Activated T-cell treated with anti-CD3 and anti-CD28 coated beads, Interleukin-2, amount 50 U/mL, for 24 hours (primary cell): ENCODE measurements around the gene PDE3A.

ENCODE experiments used
- DNase-seq: peaks from one replicate; pipeline ENCODE4 v3.0.0-alpha.2; 2020
- H3K27ac Mint-ChIP-seq: 2 replicates; pipeline ENCODE4 v1.8.0; 2020; ENCODE audit warnings: mild to moderate bottlenecking, mixed read lengths
- H3K27me3 Mint-ChIP-seq: 2 replicates; pipeline ENCODE4 v1.8.0; 2020; ENCODE audit warnings: mixed read lengths
- H3K36me3 Mint-ChIP-seq: 2 replicates; pipeline ENCODE4 v1.8.0; 2020; ENCODE audit warnings: low read depth, mixed read lengths
- H3K4me1 Mint-ChIP-seq: 2 replicates; pipeline ENCODE4 v1.8.0; 2020; ENCODE audit warnings: low read depth, mixed read lengths
- H3K4me3 Mint-ChIP-seq: 2 replicates; pipeline ENCODE4 v1.8.0; 2020; ENCODE audit warnings: mild to moderate bottlenecking, moderate library complexity, mixed read lengths
- H3K9me3 Mint-ChIP-seq: 2 replicates; pipeline ENCODE4 v1.8.0; 2020; ENCODE audit warnings: mixed read lengths

PDE3A gene

DNA sequence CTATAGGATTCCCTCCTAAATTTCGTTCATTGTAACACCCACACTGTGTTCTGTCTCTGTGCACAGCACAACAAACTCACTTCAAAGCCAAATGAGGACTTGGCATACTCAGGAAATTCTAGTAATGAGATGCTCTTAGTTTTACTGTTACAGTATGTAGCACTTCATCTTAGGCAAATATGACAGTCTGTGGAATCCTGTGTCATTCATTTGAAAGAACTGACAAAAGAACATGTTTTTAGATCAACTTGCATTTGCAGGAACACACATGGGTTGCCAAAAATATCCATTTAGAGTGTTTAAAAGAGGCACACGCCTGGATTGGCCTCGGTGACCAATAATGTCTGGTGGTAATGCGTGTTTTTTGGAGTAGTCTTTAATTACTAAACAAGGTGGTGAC is 56.5 kb downstream of the PDE3A start:
- Mint-ChIP-seq H3K4me1 (no peaks in the 10 kb centered on the region), H3K27me3 (no peaks in the 10 kb centered on the region), H3K4me3 (no peak overlapping the region), H3K36me3 (no peaks in the 10 kb centered on the region), H3K27ac (no peak overlapping the region), H3K9me3 (no peaks in the 10 kb centered on the region)
- DNase-seq: no peak

DNA sequence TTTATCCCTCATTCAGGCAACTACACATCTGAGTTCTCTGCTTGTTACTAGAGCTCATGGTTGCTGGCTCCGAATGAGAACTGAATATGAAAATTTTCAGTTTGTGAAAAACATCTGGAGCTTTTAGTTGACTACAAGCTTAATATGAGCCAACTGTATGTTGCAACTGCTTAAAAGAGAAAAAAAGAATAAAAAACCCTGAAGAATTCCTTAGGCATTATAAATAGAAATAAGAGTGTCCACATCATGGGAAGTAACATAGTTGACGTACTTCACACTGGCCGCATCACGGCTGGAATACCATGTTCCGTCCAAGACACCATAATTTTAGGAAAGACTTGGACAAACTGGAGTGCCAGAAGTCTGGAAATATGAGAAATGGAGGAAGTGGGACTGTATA is 57.9 kb downstream of the PDE3A start:
- DNase-seq: no peak
- Mint-ChIP-seq H3K27ac (no peak overlapping the region), H3K27me3 (no peaks in the 10 kb centered on the region), H3K36me3 (no peaks in the 10 kb centered on the region), H3K9me3 (no peaks in the 10 kb centered on the region), H3K4me1 (no peaks in the 10 kb centered on the region), H3K4me3 (no peak overlapping the region)

GRCh38 chr12:20426957-20427356 is 58.6 kb downstream of the PDE3A start:
- H3K4me1 Mint-ChIP-seq: no peaks in the 10 kb centered on the region
- no peaks in the 10 kb centered on the region for H3K27me3 Mint-ChIP-seq
- H3K36me3 Mint-ChIP-seq: no peaks in the 10 kb centered on the region
- no peak overlapping the region for H3K4me3 Mint-ChIP-seq
- DNase-seq: no peak
- no peaks in the 10 kb centered on the region for H3K9me3 Mint-ChIP-seq
- no peak overlapping the region for H3K27ac Mint-ChIP-seq

DNA sequence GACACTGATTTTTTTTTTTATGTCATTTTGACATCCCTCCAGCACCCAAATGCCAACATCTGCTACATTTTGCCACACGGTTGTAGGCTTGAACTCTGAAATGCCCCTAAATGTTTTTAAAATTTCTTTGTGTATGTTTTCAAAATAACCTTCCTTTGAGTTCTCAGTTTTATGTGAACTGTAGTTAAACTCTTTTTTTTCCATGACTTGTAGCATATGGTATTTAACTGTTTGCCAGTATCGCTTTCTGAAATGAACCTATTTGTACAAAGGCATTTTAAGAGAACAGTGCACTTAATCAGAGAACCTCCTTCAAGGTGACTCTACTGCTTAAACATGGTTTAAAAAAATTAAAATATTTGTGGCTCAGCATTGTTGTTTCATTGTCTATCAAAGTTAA is 61.5 kb downstream of the PDE3A start:
- no peaks in the 10 kb centered on the region for H3K9me3 Mint-ChIP-seq
- no peaks in the 10 kb centered on the region for H3K27me3 Mint-ChIP-seq
- no peaks in the 10 kb centered on the region for H3K4me1 Mint-ChIP-seq
- H3K27ac Mint-ChIP-seq: no peak overlapping the region
- H3K36me3 Mint-ChIP-seq: no peaks in the 10 kb centered on the region
- H3K4me3 Mint-ChIP-seq: no peak overlapping the region
- no peak for DNase-seq

- Mint-ChIP-seq H3K4me1 (no peaks in the 10 kb centered on the region), H3K27me3 (no peaks in the 10 kb centered on the region), H3K9me3 (no peaks in the 10 kb centered on the region), H3K36me3 (no peaks in the 10 kb centered on the region), H3K4me3 (no peak overlapping the region), H3K27ac (no peak overlapping the region)
- no peak for DNase-seq
Measured at GRCh38 chr12:20432290-20432689, 64.0 kb downstream of the PDE3A start.

DNA sequence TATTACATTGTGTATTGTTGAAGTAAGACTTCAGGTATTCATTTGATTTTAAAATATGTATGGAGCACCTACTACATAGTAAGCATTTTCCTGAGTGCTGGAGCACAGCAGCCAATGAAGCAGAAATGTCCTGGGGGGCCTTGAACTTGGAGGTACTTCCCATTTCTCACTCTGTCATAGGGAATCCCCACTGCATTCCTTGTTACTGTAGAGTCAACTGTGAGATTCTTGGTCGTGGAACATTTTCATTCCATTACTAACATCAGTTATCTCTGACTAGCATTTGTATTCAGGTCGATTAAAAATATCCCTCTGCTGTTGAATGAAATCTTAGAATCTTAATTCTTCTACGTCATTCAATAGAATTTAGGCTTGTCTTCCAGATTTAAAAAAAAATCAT is 66.7 kb downstream of the PDE3A start:
- H3K4me1 Mint-ChIP-seq: no peaks in the 10 kb centered on the region
- no peak overlapping the region for H3K4me3 Mint-ChIP-seq
- H3K9me3 Mint-ChIP-seq: no peaks in the 10 kb centered on the region
- H3K27ac Mint-ChIP-seq: no peak overlapping the region
- H3K27me3 Mint-ChIP-seq: no peaks in the 10 kb centered on the region
- H3K36me3 Mint-ChIP-seq: no peaks in the 10 kb centered on the region
- DNase-seq: no peak

DNA sequence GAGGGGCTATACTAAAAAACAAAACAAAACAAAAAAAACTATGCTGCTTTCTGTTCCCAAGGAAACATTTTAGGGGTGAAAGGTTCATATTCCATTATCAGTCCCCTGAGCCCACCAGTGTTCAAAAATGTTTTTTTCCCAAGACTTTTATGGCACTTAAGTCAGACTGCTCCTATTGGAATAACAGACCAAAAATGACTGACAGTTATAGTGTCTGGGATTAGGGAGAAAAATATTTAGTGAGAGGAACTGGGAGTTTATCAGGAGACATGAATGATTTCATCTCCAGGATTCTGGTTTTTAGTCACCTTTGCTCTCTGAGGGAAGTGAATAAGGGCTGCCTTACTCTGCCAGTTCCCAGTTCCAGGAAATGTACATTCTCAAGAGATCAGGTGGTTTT is 68.0 kb downstream of the PDE3A start:
- H3K36me3 Mint-ChIP-seq: no peaks in the 10 kb centered on the region
- no peak for DNase-seq
- no peaks in the 10 kb centered on the region for H3K9me3 Mint-ChIP-seq
- H3K4me1 Mint-ChIP-seq: no peaks in the 10 kb centered on the region
- no peaks in the 10 kb centered on the region for H3K27me3 Mint-ChIP-seq
- no peak overlapping the region for H3K27ac Mint-ChIP-seq
- H3K4me3 Mint-ChIP-seq: no peak overlapping the region

GRCh38 chr12:20438299-20438779 is 70.0 kb downstream of the PDE3A start:
- Mint-ChIP-seq H3K27ac (no peak overlapping the region), H3K4me1 (no peaks in the 10 kb centered on the region), H3K9me3 (no peaks in the 10 kb centered on the region), H3K4me3 (no peak overlapping the region), H3K27me3 (no peaks in the 10 kb centered on the region), H3K36me3 (no peaks in the 10 kb centered on the region)
- DNase-seq: no peak

DNA sequence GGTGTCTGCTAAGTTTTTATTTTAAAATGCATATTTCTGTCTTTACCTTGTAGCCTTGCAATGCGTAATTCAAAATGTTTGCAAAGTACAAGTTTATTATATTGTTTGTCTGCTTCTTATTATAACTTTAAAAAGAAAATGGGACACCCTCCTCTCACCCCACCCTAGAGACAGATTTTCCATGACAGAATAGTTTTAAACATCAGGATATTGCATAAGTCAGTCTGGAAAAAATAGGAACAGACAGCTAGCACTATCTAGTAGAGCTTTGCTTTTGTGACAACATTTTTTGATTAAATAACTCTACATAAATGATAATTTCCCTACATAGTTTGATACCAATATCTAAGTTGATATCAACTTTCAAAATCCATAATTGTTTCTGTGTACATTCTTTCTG is 71.3 kb downstream of the PDE3A start:
- no peaks in the 10 kb centered on the region for H3K36me3 Mint-ChIP-seq
- H3K4me3 Mint-ChIP-seq: no peak overlapping the region
- no peak for DNase-seq
- H3K27ac Mint-ChIP-seq: no peak overlapping the region
- no peaks in the 10 kb centered on the region for H3K4me1 Mint-ChIP-seq
- H3K27me3 Mint-ChIP-seq: no peaks in the 10 kb centered on the region
- H3K9me3 Mint-ChIP-seq: no peaks in the 10 kb centered on the region

DNA sequence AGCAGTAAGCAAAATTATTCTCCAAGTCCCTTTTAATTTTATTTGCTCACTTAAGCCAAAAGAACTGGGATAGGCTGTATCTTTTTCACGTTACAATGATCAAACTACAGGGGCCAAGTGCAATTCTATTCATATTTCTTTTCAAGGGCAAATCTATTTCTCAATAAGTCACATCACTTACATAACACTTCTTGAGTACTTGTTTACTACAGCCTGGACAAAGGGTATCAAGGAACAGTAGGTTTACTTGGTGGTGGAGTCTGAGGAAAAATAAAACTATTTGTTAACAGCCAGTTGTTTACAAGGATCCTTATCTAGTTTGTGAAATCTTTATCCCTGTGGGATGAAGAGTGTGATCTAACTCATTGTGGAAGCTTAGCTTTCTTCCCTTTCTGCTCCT is 72.1 kb downstream of the PDE3A start:
- Mint-ChIP-seq H3K9me3 (no peaks in the 10 kb centered on the region), H3K27ac (no peak overlapping the region), H3K4me1 (no peaks in the 10 kb centered on the region), H3K27me3 (no peaks in the 10 kb centered on the region), H3K36me3 (no peaks in the 10 kb centered on the region), H3K4me3 (no peak overlapping the region)
- DNase-seq: no peak

GRCh38 chr12:20442322-20442721 is 74.0 kb downstream of the PDE3A start:
- no peak overlapping the region for H3K4me3 Mint-ChIP-seq
- H3K4me1 Mint-ChIP-seq: no peaks in the 10 kb centered on the region
- no peak overlapping the region for H3K27ac Mint-ChIP-seq
- DNase-seq: no peak
- no peaks in the 10 kb centered on the region for H3K27me3 Mint-ChIP-seq
- H3K36me3 Mint-ChIP-seq: no peaks in the 10 kb centered on the region
- no peaks in the 10 kb centered on the region for H3K9me3 Mint-ChIP-seq

DNA sequence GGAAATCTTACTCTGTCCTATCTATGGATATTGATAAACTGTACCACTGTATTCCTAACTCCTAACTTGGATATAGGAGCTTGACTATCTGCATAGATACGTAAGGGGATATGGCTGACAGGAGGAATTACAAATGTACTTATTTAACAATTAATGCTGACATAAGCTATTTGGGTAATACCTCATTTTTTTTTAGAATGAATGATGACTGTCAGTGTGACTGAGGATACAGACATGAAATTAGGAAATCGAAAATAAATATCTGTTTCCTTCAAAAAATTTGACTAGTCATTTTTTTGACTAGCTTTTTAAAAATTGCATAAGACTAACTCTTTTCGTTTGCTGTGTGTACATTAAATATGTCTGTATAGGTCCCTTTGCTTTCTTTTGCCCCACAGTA is 74.9 kb downstream of the PDE3A start:
- Mint-ChIP-seq H3K4me3 (no peak overlapping the region), H3K27me3 (no peaks in the 10 kb centered on the region), H3K36me3 (no peaks in the 10 kb centered on the region), H3K9me3 (no peaks in the 10 kb centered on the region), H3K4me1 (no peaks in the 10 kb centered on the region), H3K27ac (no peak overlapping the region)
- DNase-seq: no peak

- Mint-ChIP-seq H3K27ac (no peak overlapping the region), H3K36me3 (no peaks in the 10 kb centered on the region), H3K27me3 (no peaks in the 10 kb centered on the region), H3K9me3 (no peaks in the 10 kb centered on the region), H3K4me1 (no peaks in the 10 kb centered on the region), H3K4me3 (no peak overlapping the region)
- DNase-seq: no peak
Measured at GRCh38 chr12:20443792-20444191, 75.5 kb downstream of the PDE3A start.

DNA sequence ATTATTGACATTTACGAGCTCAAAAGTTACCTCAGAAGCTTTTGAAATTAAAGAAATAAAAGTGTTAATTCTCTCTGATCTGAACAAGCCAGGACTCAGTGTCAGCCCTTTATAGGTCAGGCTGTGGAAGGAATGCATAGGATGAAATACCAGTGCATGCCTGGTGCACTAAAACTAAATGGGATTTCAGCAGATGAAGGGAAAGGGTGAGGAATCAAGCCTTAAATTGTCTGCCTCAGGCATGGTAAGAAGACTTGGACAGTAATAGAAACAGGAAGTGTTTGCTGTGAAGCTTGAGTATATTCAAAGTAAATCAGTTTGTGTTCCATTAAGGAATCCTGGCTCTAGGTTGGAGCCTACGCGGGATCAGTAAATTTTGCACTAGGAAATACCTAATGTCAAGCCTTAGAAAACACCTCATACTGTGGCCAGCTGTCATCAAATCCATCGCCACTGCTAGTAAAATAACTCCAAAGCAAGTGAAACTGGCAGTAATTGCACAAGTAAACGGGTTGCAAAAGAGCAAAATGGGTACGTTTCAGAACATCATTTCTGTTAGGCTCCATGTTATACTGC is 76.3 kb downstream of the PDE3A start:
- Mint-ChIP-seq H3K27ac (no peak overlapping the region), H3K4me1 (no peaks in the 10 kb centered on the region), H3K9me3 (no peaks in the 10 kb centered on the region), H3K36me3 (no peaks in the 10 kb centered on the region), H3K4me3 (no peak overlapping the region), H3K27me3 (no peaks in the 10 kb centered on the region)
- DNase-seq: no peak

DNA sequence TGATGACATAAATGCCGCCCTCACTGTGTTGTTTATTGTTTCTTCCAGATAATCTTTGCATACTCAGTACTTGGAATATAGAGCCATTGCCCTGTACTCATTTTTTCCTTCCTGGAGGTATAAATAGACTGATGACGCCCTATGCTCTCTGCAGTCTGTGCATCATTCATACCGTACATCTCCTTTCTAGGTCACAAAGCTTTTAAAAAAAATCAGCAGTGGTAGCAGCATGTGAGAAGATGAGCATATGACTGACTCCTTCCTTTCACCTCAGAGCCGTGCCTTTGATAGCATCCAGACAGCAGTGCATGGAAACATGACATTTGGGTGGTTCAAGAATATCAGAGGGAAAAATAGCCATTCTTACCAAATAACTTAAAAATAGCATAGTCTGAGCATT is 77.3 kb downstream of the PDE3A start:
- H3K4me3 Mint-ChIP-seq: no peak overlapping the region
- H3K36me3 Mint-ChIP-seq: no peaks in the 10 kb centered on the region
- no peaks in the 10 kb centered on the region for H3K27me3 Mint-ChIP-seq
- H3K4me1 Mint-ChIP-seq: no peaks in the 10 kb centered on the region
- H3K27ac Mint-ChIP-seq: no peak overlapping the region
- no peak for DNase-seq
- H3K9me3 Mint-ChIP-seq: no peaks in the 10 kb centered on the region

- Mint-ChIP-seq H3K4me3 (no peak overlapping the region), H3K9me3 (no peaks in the 10 kb centered on the region), H3K4me1 (no peaks in the 10 kb centered on the region), H3K36me3 (no peaks in the 10 kb centered on the region), H3K27ac (no peak overlapping the region), H3K27me3 (no peaks in the 10 kb centered on the region)
- DNase-seq: no peak
Measured at GRCh38 chr12:20446836-20447235, 78.5 kb downstream of the PDE3A start.
